ENCODE measurements around the gene HSFX3. TPM values are rescaled to one million over a fixed set of nuclear protein-coding genes. Genes with fewer than 3 reads are reported as not detected.
"Not testable (repeated sequence)": the region's sequence is repeated elsewhere in the genome, so short reads cannot be mapped to it uniquely, and the experiment has no call there.

HSFX3 gene
- total RNA-seq, 1 experiment from 2014 or later: not detected

GRCh38 chrX:149533999-149534398 is 15.7 kb downstream of the HSFX3 start:
- not testable (repeated sequence) for H3K27me3 ChIP-seq (ENCODE audit: low read length)

GRCh38 chrX:149532868-149533267 is 16.9 kb downstream of the HSFX3 start:
- H4K20me1 ChIP-seq (ENCODE audit: low read length); intact Hi-C loops (cut with micrococcal nuclease); H3K27me3 ChIP-seq (ENCODE audit: low read length); H3K9me3 ChIP-seq (ENCODE audit: low read length); POLR2A ChIA-PET (ENCODE audit: unreplicated experiment); H3K4me3 ChIP-seq (ENCODE audit: low read length); H3K27ac ChIP-seq (ENCODE audit: low read length); H3K79me2 ChIP-seq (ENCODE audit: low read length); H3K9ac ChIP-seq (ENCODE audit: low read length); H2AFZ ChIP-seq (ENCODE audit: low read length); H3K4me1 ChIP-seq (ENCODE audit: insufficient read depth, low read length); DNase-seq; H3K36me3 ChIP-seq (ENCODE audit: low read depth, low read length); H3K4me2 ChIP-seq (ENCODE audit: low read length); H3F3A ChIP-seq (ENCODE audit: low read length, unreplicated experiment); ATAC-seq; H3K9me2 ChIP-seq (replicated peaks; ENCODE audit: low read length); BruUV-seq (replicated peaks); CTCF ChIA-PET: not testable (repeated sequence)

More at GRCh38 chrX:149533999-149534398, 15.7 kb downstream of the HSFX3 start:
- H3K4me3 ChIP-seq (ENCODE audit: low read length); POLR2A ChIA-PET (ENCODE audit: unreplicated experiment); BruUV-seq (replicated peaks); H3K9me2 ChIP-seq (replicated peaks; ENCODE audit: low read length); H3K36me3 ChIP-seq (ENCODE audit: low read depth, low read length); ATAC-seq; CTCF ChIA-PET; DNase-seq; H3K4me1 ChIP-seq (ENCODE audit: insufficient read depth, low read length); H2AFZ ChIP-seq (ENCODE audit: low read length); H3K79me2 ChIP-seq (ENCODE audit: low read length); H3K27ac ChIP-seq (ENCODE audit: low read length); H3K4me2 ChIP-seq (ENCODE audit: low read length); H3K9me3 ChIP-seq (ENCODE audit: low read length); intact Hi-C loops (cut with micrococcal nuclease); H3F3A ChIP-seq (ENCODE audit: low read length, unreplicated experiment); H3K9ac ChIP-seq (ENCODE audit: low read length); H4K20me1 ChIP-seq (ENCODE audit: low read length): not testable (repeated sequence)

- H3K79me2 ChIP-seq (ENCODE audit: low read length): no peaks in the 10 kb centered on the region
- H3K9me2 ChIP-seq (replicated peaks; ENCODE audit: low read length): no peaks in the 10 kb centered on the region
- ChIA-PET CTCF (no interaction called here), POLR2A (ENCODE audit: unreplicated experiment) (no interaction called here)
- no peak for TF ChIP-seq EZH2 (IDR thresholded peaks at IDR 0.05; ENCODE audit: low read length, unreplicated experiment)
- no peak for TF ChIP-seq EZH2phosphoT487 (IDR thresholded peaks at IDR 0.05; ENCODE audit: borderline replicate concordance, low read length)
- no peak for TF ChIP-seq CTCF (conservative IDR thresholded peaks at IDR 0.05; ENCODE audit: low read depth, low read length)
- intact Hi-C loops (cut with micrococcal nuclease): no loop called here
- H3K9me3 ChIP-seq (ENCODE audit: low read length): no peaks in the 10 kb centered on the region
- H3K4me1 ChIP-seq (ENCODE audit: insufficient read depth, low read length): no peaks in the 10 kb centered on the region
- H3K27ac ChIP-seq (ENCODE audit: low read length): no peak overlapping the region
- BruUV-seq (replicated peaks): no TSS peak
- H3K4me2 ChIP-seq (ENCODE audit: low read length): no peak overlapping the region
- H4K20me1 ChIP-seq (ENCODE audit: low read length): no peaks in the 10 kb centered on the region
- no peak overlapping the region for H3K4me3 ChIP-seq (ENCODE audit: low read length)
- ATAC-seq (no peak), DNase-seq (no peak)
- H3K27me3 ChIP-seq (ENCODE audit: low read length): no peaks in the 10 kb centered on the region
- H3F3A ChIP-seq (ENCODE audit: low read length, unreplicated experiment): no peaks in the 10 kb centered on the region
- H3K36me3 ChIP-seq (ENCODE audit: low read depth, low read length): no peaks in the 10 kb centered on the region
- no peak overlapping the region for H3K9ac ChIP-seq (ENCODE audit: low read length)
- H2AFZ ChIP-seq (ENCODE audit: low read length): no peak overlapping the region
These were observed 18.1 kb downstream of the HSFX3 start for GRCh38 chrX:149531599-149531998.

GRCh38 chrX:149528381-149528780 is 21.3 kb downstream of the HSFX3 start:
- no peak overlapping the region for H3K9ac ChIP-seq (ENCODE audit: low read length)
- no peaks in the 10 kb centered on the region for H3K9me3 ChIP-seq (ENCODE audit: low read length)
- POLR2A ChIA-PET (ENCODE audit: unreplicated experiment): no interaction called here
- H3K4me1 ChIP-seq (ENCODE audit: insufficient read depth, low read length): no peaks in the 10 kb centered on the region
- no peak for ATAC-seq
- no peaks in the 10 kb centered on the region for H3K9me2 ChIP-seq (replicated peaks; ENCODE audit: low read length)
- H2AFZ ChIP-seq (ENCODE audit: low read length): no peak overlapping the region
- CTCF ChIA-PET: interaction anchor here (0.6 kb wide), 1 partner anchor 11 kb away, joined by 3 read pairs; no protein-coding TSS in a partner anchor
- H3K4me3 ChIP-seq (ENCODE audit: low read length): no peak overlapping the region
- no peaks in the 10 kb centered on the region for H3K27me3 ChIP-seq (ENCODE audit: low read length)
- no peaks in the 10 kb centered on the region for H4K20me1 ChIP-seq (ENCODE audit: low read length)
- TF ChIP-seq EZH2phosphoT487 (IDR thresholded peaks at IDR 0.05; ENCODE audit: borderline replicate concordance, low read length): no peak
- TF ChIP-seq EZH2 (IDR thresholded peaks at IDR 0.05; ENCODE audit: low read length, unreplicated experiment): no peak
- no peak for TF ChIP-seq CTCF (conservative IDR thresholded peaks at IDR 0.05; ENCODE audit: low read depth, low read length)
- DNase-seq: no peak
- intact Hi-C loops (cut with micrococcal nuclease): no loop called here
- H3K79me2 ChIP-seq (ENCODE audit: low read length): no peaks in the 10 kb centered on the region
- BruUV-seq (replicated peaks): no TSS peak
- H3F3A ChIP-seq (ENCODE audit: low read length, unreplicated experiment): no peaks in the 10 kb centered on the region
- H3K4me2 ChIP-seq (ENCODE audit: low read length): no peak overlapping the region
- no peak overlapping the region for H3K27ac ChIP-seq (ENCODE audit: low read length)
- no peaks in the 10 kb centered on the region for H3K36me3 ChIP-seq (ENCODE audit: low read depth, low read length)

Measured in PC-3 (cell line).